Keratinocyte (primary cell): ENCODE data around the gene GKN1. TPM values are rescaled to one million over a fixed set of nuclear protein-coding genes. Genes with fewer than 3 reads are reported as not detected.

Source experiments
- DNase-seq: peaks from one replicate; pipeline ENCODE4 v3.0.0-alpha.2; 2011; ENCODE audit warnings: low read depth, missing footprints, low spot score
- FAIRE-seq: peaks from 2 replicates; lab custom pipeline; 2011; peaks lifted over from hg19 to GRCh38; lab: Jason Lieb, UNC
- H2AFZ ChIP-seq: 2 replicates; pipeline ENCODE4 v1.6.0; 2012; ENCODE audit warnings: low read length, control low read depth, inconsistent platforms; ENCODE audit not compliant: control insufficient read depth
- H3K27ac ChIP-seq: 2 replicates; pipeline ENCODE4 v1.5.1; 2011; ENCODE audit warnings: low read length; ENCODE audit not compliant: control insufficient read depth, insufficient read depth
- H3K27me3 ChIP-seq: 3 replicates; pipeline ENCODE4 v1.6.0; 2011; ENCODE audit warnings: low read length; ENCODE audit not compliant: control insufficient read depth, insufficient read depth; ENCODE audit errors: extremely low read depth
- H3K36me3 ChIP-seq, 2 experiments: 2 replicates in 1 of 2; 3 replicates in 1 of 2; pipeline ENCODE4 v1.5.1; 2011; ENCODE audit warnings: low read length in 2 of 2, mild to moderate bottlenecking in 1 of 2; ENCODE audit not compliant: control insufficient read depth in 2 of 2, insufficient read depth in 2 of 2; ENCODE audit errors: extremely low read depth in 1 of 2
- H3K4me1 ChIP-seq: 3 replicates; pipeline ENCODE4 v1.5.1; 2011; ENCODE audit warnings: low read length; ENCODE audit not compliant: control insufficient read depth, insufficient read depth; ENCODE audit errors: extremely low read depth
- H3K4me2 ChIP-seq: 3 replicates; pipeline ENCODE4 v1.6.0; 2011; ENCODE audit warnings: low read depth, low read length; ENCODE audit not compliant: control insufficient read depth, insufficient read depth; ENCODE audit errors: extremely low read depth
- H3K4me3 ChIP-seq, 3 experiments: fragments of 200-600 bp in 1 of 3; sonication (generic) in 1 of 3; 2 replicates in 2 of 3; 3 replicates in 1 of 3; pipeline ENCODE4 v1.5.1; 2011 to 2016; ENCODE audit warnings: low read length in 3 of 3, mild to moderate bottlenecking in 3 of 3, control low read depth in 2 of 3, inconsistent platforms in 1 of 3, low read depth in 1 of 3, mixed read lengths in 1 of 3, mixed run types in 1 of 3, moderate library complexity in 1 of 3; ENCODE audit not compliant: control insufficient read depth in 2 of 3, insufficient read depth in 2 of 3; ENCODE audit errors: extremely low read depth in 1 of 3
- H3K79me2 ChIP-seq: 2 replicates; pipeline ENCODE4 v1.6.0; 2012; ENCODE audit warnings: low read length; ENCODE audit not compliant: control insufficient read depth, insufficient read depth
- H3K9ac ChIP-seq: 3 replicates; pipeline ENCODE4 v1.6.0; 2011; ENCODE audit warnings: low read length; ENCODE audit not compliant: control insufficient read depth, insufficient read depth; ENCODE audit errors: extremely low read depth
- H3K9me1 ChIP-seq: 3 replicates; pipeline ENCODE4 v1.6.0; 2011; ENCODE audit warnings: low read length; ENCODE audit not compliant: control insufficient read depth, insufficient read depth; ENCODE audit errors: extremely low read depth
- H3K9me3 ChIP-seq: 2 replicates; pipeline ENCODE4 v1.5.1; 2012; ENCODE audit warnings: low read depth, low read length; ENCODE audit not compliant: control insufficient read depth
- H4K20me1 ChIP-seq: 3 replicates; pipeline ENCODE4 v1.6.0; 2011; ENCODE audit warnings: low read length; ENCODE audit not compliant: control insufficient read depth, insufficient read depth; ENCODE audit errors: extremely low read depth
- EZH2 ChIP-seq: IDR thresholded peaks from one replicate; pipeline ENCODE4 v1.6.1; 2012; ENCODE audit warnings: inconsistent platforms, mild to moderate bottlenecking, low read length, moderate library complexity
- dilution Hi-C: fragments of 300-500 bp; cut with MboI; formaldehyde crosslinking; loops from one replicate; pipeline ENCODE4 v1.7.0; 2020; ENCODE audit warnings: low sequenced_read_pairs; ENCODE audit not compliant: extremely low pct_ligation_motif_present
- polyA plus RNA-seq, 5 experiments: library from polyadenylated mRNA; depleted of rRNA in 3 of 5; stranded (reverse) in 3 of 5; stranded (forward) in 1 of 5; unstranded in 1 of 5; fragments of >200 nt; gene quantifications; 1 replicate in 1 of 5; 2 replicates in 3 of 5; 3 replicates in 1 of 5; pipeline versions ENCODE4 v1.2.1 to v1.2.3, GENCODE V29; 2011 to 2012; ENCODE audit warnings: missing spikeins in 2 of 5, low read depth in 1 of 5, low replicate concordance in 1 of 5
- TF ChIP-seq, protein P1 (sequence below), 3 experiments: IDR thresholded peaks in 1 of 3; conservative IDR thresholded peaks in 1 of 3; optimal IDR thresholded peaks in 1 of 3; 2 replicates in 2 of 3; 3 replicates in 1 of 3; pipeline versions ENCODE3 to v1.5.1; 2011; ENCODE audit warnings: low read length in 3 of 3, mild to moderate bottlenecking in 3 of 3, moderate library complexity in 2 of 3, control low read depth in 1 of 3, inconsistent platforms in 1 of 3; ENCODE audit not compliant: insufficient read depth in 2 of 3; ENCODE audit errors: extremely low read depth in 1 of 3

The GKN1 gene
- polyA plus RNA-seq, 1 donor (not counting 4 experiments of a cell fraction or from before 2014, with no cell fraction given): 0.49 TPM

DNA sequence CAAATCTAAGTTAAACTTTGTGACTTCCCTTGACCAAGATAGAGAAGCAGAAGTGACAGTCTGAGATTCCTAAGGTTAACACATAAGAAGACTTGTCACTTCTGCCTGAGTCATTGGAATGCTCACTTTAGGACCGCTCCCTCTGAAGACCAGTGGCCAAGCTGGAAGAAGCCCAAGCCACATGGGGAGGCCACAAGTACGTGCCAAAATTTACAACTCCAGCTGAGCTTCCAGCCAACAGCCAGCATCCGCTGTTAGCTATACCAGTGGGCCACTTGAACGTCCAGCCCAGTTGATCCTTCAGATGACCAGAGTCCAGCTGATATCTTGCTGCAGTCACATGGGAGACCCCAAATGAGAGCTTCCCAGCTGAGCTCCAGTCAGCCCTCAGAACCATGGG, 20.4 kb downstream of the GKN1 start:
- H3K9me3 ChIP-seq: no peaks in the 10 kb centered on the region
- no peaks in the 10 kb centered on the region for H3K4me1 ChIP-seq
- dilution Hi-C loops: no loop called here
- H3K27ac ChIP-seq: no peak overlapping the region
- H3K9me1 ChIP-seq: no peaks in the 10 kb centered on the region
- DNase-seq: no peak
- no peak for TF ChIP-seq EZH2
- TF ChIP-seq, protein P1, sequence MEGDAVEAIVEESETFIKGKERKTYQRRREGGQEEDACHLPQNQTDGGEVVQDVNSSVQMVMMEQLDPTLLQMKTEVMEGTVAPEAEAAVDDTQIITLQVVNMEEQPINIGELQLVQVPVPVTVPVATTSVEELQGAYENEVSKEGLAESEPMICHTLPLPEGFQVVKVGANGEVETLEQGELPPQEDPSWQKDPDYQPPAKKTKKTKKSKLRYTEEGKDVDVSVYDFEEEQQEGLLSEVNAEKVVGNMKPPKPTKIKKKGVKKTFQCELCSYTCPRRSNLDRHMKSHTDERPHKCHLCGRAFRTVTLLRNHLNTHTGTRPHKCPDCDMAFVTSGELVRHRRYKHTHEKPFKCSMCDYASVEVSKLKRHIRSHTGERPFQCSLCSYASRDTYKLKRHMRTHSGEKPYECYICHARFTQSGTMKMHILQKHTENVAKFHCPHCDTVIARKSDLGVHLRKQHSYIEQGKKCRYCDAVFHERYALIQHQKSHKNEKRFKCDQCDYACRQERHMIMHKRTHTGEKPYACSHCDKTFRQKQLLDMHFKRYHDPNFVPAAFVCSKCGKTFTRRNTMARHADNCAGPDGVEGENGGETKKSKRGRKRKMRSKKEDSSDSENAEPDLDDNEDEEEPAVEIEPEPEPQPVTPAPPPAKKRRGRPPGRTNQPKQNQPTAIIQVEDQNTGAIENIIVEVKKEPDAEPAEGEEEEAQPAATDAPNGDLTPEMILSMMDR (optimal IDR thresholded peaks at IDR 0.05 in 1 of 3, IDR thresholded peaks at IDR 0.05 in 1 of 3, conservative IDR thresholded peaks at IDR 0.05 in 1 of 3; ENCODE audit: extremely low read depth in 1 of 3, insufficient read depth in 2 of 3, low read length in 3 of 3): no peak
- no peaks in the 10 kb centered on the region for H4K20me1 ChIP-seq
- no peaks in the 10 kb centered on the region for H3K36me3 ChIP-seq
- H3K79me2 ChIP-seq: no peaks in the 10 kb centered on the region
- no peak overlapping the region for H2AFZ ChIP-seq
- H3K4me3 ChIP-seq: no peak overlapping the region
- H3K9ac ChIP-seq: no peak overlapping the region
- H3K27me3 ChIP-seq: peaks cover 4% of the 10 kb centered on the region
- no peak for FAIRE-seq
- H3K4me2 ChIP-seq: no peak overlapping the region

DNA sequence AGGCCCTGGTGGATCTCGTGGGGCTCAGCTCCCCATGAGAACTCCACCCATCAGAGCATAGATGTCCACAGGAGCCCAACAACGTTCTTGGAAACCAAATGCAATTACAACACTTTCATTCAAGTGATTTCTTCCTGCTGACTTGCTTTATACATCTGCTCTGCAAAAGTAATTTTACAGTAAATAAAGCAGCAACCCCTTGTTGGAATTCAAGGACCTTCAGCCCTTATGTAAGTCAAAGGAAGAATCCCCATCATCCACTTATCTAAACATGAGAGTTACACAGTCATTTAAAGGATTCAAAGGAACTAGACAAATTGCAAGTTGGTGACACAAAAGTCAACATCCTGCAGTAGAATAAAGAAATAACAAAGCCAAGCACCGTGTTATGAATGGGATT, 21.5 kb downstream of the GKN1 start:
- Histone ChIP-seq H4K20me1 (no peaks in the 10 kb centered on the region), H3K4me2 (no peak overlapping the region), H3K36me3 (no peaks in the 10 kb centered on the region), H3K9ac (no peak overlapping the region), H3K4me3 (no peak overlapping the region), H2AFZ (no peak overlapping the region), H3K79me2 (no peaks in the 10 kb centered on the region), H3K27me3 (peaks cover 4% of the 10 kb centered on the region), H3K27ac (no peak overlapping the region), H3K9me3 (no peaks in the 10 kb centered on the region), H3K4me1 (no peaks in the 10 kb centered on the region), H3K9me1 (no peaks in the 10 kb centered on the region)
- FAIRE-seq: no peak
- dilution Hi-C loops: no loop called here
- no peak for DNase-seq
- TF ChIP-seq, protein P1 (optimal IDR thresholded peaks at IDR 0.05 in 1 of 3, IDR thresholded peaks at IDR 0.05 in 1 of 3, conservative IDR thresholded peaks at IDR 0.05 in 1 of 3; ENCODE audit: extremely low read depth in 1 of 3, insufficient read depth in 2 of 3, low read length in 3 of 3): no peak
- TF ChIP-seq EZH2: no peak
